WTC11 (cell line): ENCODE data around the gene GSC2.

Experiments used
- CTCF ChIP-seq: fragments of 200-600 bp; IDR thresholded peaks from 2 replicates; pipeline ENCODE4 v1.8.0; 2022; ENCODE audit warnings: antibody characterized with exemption
- IRF2 ChIP-seq: sonication (generic); formaldehyde crosslinking; IDR thresholded peaks from 2 replicates; pipeline ENCODE4 v1.8.0; 2022; ENCODE audit warnings: low read depth, missing genetic modification reagents, borderline replicate concordance
- JUN ChIP-seq: sonication (generic); formaldehyde crosslinking; IDR thresholded peaks from 2 replicates; pipeline ENCODE4 v1.8.0; 2023; ENCODE audit warnings: mild to moderate bottlenecking, missing genetic modification reagents
- NFYB ChIP-seq: sonication (generic); formaldehyde crosslinking; conservative IDR thresholded peaks from 2 replicates; pipeline ENCODE4 v1.8.0; 2022; ENCODE audit warnings: low read depth, missing genetic modification reagents
- ZNF396 ChIP-seq: fragments of 250-450 bp; sonication (Bioruptor Pico); IDR thresholded peaks from 2 replicates; pipeline ENCODE4 v1.8.0; 2021; ENCODE audit warnings: mild to moderate bottlenecking, moderate library complexity, borderline replicate concordance

DNA sequence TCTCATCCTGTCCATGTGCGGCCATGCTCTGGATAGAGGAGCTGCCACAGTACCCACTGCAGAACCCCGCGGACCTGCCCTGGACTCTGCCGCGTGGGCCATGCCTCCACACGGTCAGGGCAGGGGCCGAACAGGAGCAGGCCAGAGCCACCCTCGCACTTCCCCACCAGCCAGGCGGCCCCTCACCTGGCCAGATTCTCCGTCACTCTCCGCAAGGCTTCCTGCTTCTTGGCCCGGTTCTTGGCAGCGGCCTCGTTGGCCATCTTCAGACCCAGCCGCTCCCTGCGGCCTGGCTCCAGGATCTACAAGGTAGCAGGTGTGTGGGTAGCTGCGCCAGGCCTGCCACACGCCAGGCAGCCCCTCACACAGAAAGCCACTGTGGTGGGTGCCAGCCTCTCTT, 15.2 kb downstream of the GSC2 start:
- TF ChIP-seq IRF2 (CRISPR knock-in tag) (no peak), NFYB (no peak), JUN (CRISPR knock-in tag) (no peak), ZNF396 (CRISPR knock-in tag) (no peak), CTCF (no peak)
